ENCODE results near the gene GPC5.

GPC5 gene

DNA sequence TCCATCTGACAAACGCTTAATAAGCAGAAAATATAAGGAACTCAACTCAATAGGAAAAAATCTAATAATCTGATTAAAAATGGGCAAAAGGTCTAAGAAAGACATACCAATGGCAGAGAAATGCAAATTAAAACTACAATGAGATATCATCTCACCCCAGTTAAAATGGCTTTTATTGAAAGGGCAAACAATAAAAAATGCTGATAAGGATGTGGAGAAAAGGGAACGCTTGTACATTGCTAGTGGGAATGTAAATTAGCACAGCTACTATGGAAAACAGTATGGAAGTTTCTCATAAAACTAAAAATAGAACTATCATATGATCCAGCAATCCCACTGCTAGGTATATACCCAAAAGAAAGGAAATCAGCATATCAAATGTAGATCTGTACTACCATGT is 1319.4 kb downstream of the GPC5 start:
- Histone ChIP-seq H2BK5ac (ENCODE audit: low read depth, low read length, poor library complexity) (no peak overlapping the region), H3K27ac (ENCODE audit: low read depth, low read length) (no peak overlapping the region), H3K27me3 (ENCODE audit: insufficient read depth, low read length) (no peaks in the 10 kb centered on the region), H3K4me2 (ENCODE audit: low read length) (no peak overlapping the region), H2BK12ac (ENCODE audit: low read length) (no peak overlapping the region), H3K23ac (ENCODE audit: low read length) (no peak overlapping the region), H3K36me3 (ENCODE audit: control insufficient read depth in 1 of 2, insufficient read depth in 2 of 2, low read length in 2 of 2) (no peaks in the 10 kb centered on the region), H3K4ac (ENCODE audit: low read depth, low read length) (no peak overlapping the region), H3K79me2 (ENCODE audit: control insufficient read depth, insufficient read depth, low read length, poor library complexity) (no peaks in the 10 kb centered on the region), H4K12ac (ENCODE audit: low read depth, low read length) (no peak overlapping the region), H3K9me3 (ENCODE audit: insufficient read depth, low read depth, low read length) (no peaks in the 10 kb centered on the region), H2AFZ (ENCODE audit: insufficient read depth, low read length, poor library complexity) (no peak overlapping the region), H3K9ac (ENCODE audit: low read length) (no peak overlapping the region), H3K79me1 (ENCODE audit: low read length) (no peaks in the 10 kb centered on the region), H3K14ac (ENCODE audit: low read length) (no peak overlapping the region), H2BK120ac (ENCODE audit: insufficient read depth, low read length, poor library complexity) (no peak overlapping the region), H3K4me1 (ENCODE audit: control insufficient read depth in 1 of 2, insufficient read depth in 2 of 2, low read length in 2 of 2) (no peaks in the 10 kb centered on the region), H3K4me3 (ENCODE audit: low read depth, low read length) (no peak overlapping the region), H3K18ac (ENCODE audit: low read length) (no peak overlapping the region), H4K91ac (ENCODE audit: low read depth, low read length) (no peak overlapping the region), H4K8ac (ENCODE audit: low read depth, low read length) (no peak overlapping the region), H2AK5ac (ENCODE audit: low read length) (no peak overlapping the region)
- no CpG with 5 or more reads among the region's 2 CpGs for WGBS (ENCODE audit: extremely low coverage, insufficient coverage, insufficient read length)
- DNase-seq = no peak

DNA sequence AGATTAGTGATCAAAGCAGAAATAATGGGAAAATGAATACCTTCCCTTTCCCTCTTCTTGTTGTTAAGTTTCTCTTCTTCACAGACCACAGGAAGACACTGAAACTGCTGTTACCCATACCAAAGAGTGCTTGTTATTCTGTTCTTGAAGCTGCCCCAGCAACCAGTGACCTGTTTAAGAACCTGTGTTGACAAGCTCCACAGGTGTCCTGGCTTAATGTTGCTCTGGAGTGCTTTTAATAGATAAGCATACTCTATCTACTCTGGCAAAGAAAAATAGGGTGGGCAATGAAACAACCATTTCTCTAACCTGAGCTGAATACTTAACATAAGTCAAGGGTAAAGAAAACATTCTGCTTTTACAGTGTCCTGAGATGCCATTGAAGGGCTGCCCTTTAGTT is 1321.4 kb downstream of the GPC5 start:
- H3K4me2 ChIP-seq (ENCODE audit: low read length) = no peak overlapping the region
- no peaks in the 10 kb centered on the region for H3K36me3 ChIP-seq (ENCODE audit: control insufficient read depth in 1 of 2, insufficient read depth in 2 of 2, low read length in 2 of 2)
- no peak overlapping the region for H2BK5ac ChIP-seq (ENCODE audit: low read depth, low read length, poor library complexity)
- H3K23ac ChIP-seq (ENCODE audit: low read length) = no peak overlapping the region
- H3K9ac ChIP-seq (ENCODE audit: low read length) = no peak overlapping the region
- no peaks in the 10 kb centered on the region for H3K79me1 ChIP-seq (ENCODE audit: low read length)
- no peak overlapping the region for H2AFZ ChIP-seq (ENCODE audit: insufficient read depth, low read length, poor library complexity)
- H3K79me2 ChIP-seq (ENCODE audit: control insufficient read depth, insufficient read depth, low read length, poor library complexity) = no peaks in the 10 kb centered on the region
- no peak overlapping the region for H3K27ac ChIP-seq (ENCODE audit: low read depth, low read length)
- H3K18ac ChIP-seq (ENCODE audit: low read length) = no peak overlapping the region
- H3K27me3 ChIP-seq (ENCODE audit: insufficient read depth, low read length) = no peaks in the 10 kb centered on the region
- no peaks in the 10 kb centered on the region for H3K4me1 ChIP-seq (ENCODE audit: control insufficient read depth in 1 of 2, insufficient read depth in 2 of 2, low read length in 2 of 2)
- H2BK120ac ChIP-seq (ENCODE audit: insufficient read depth, low read length, poor library complexity) = no peak overlapping the region
- no peak overlapping the region for H4K91ac ChIP-seq (ENCODE audit: low read depth, low read length)
- H2BK12ac ChIP-seq (ENCODE audit: low read length) = no peak overlapping the region
- H3K4me3 ChIP-seq (ENCODE audit: low read depth, low read length) = no peak overlapping the region
- H3K14ac ChIP-seq (ENCODE audit: low read length) = no peak overlapping the region
- H3K4ac ChIP-seq (ENCODE audit: low read depth, low read length) = no peak overlapping the region
- no peak overlapping the region for H2AK5ac ChIP-seq (ENCODE audit: low read length)
- no peak overlapping the region for H4K12ac ChIP-seq (ENCODE audit: low read depth, low read length)
- no peaks in the 10 kb centered on the region for H3K9me3 ChIP-seq (ENCODE audit: insufficient read depth, low read depth, low read length)
- no peak overlapping the region for H4K8ac ChIP-seq (ENCODE audit: low read depth, low read length)
- DNase-seq = no peak

DNA sequence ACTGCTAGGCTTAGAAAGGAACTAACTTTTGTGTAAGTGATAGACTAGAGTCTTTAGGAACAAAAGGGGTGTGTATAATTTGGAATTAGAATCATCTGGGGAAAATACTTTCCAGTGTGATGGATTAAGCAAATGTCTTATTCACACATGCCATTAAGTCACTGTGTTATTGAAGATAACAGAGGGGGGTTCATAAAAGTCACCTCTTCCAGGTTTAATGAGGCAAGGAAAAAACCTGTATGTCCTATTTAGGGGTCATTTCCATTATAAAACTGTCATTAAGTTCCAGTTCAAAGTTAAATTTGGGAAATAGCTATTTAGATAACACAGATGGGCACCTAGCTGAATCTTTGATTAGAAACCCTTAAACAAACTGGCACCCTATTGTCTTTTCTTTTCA is 1323.2 kb downstream of the GPC5 start:
- Histone ChIP-seq H2BK12ac (ENCODE audit: low read length) (no peak overlapping the region), H3K23ac (ENCODE audit: low read length) (no peak overlapping the region), H2BK120ac (ENCODE audit: insufficient read depth, low read length, poor library complexity) (no peak overlapping the region), H3K4me1 (ENCODE audit: control insufficient read depth in 1 of 2, insufficient read depth in 2 of 2, low read length in 2 of 2) (no peaks in the 10 kb centered on the region), H2AK5ac (ENCODE audit: low read length) (no peak overlapping the region), H4K12ac (ENCODE audit: low read depth, low read length) (no peak overlapping the region), H3K4me2 (ENCODE audit: low read length) (no peak overlapping the region), H3K9ac (ENCODE audit: low read length) (no peak overlapping the region), H2BK5ac (ENCODE audit: low read depth, low read length, poor library complexity) (no peak overlapping the region), H4K91ac (ENCODE audit: low read depth, low read length) (no peak overlapping the region), H3K27ac (ENCODE audit: low read depth, low read length) (no peak overlapping the region), H3K4ac (ENCODE audit: low read depth, low read length) (no peak overlapping the region), H3K79me2 (ENCODE audit: control insufficient read depth, insufficient read depth, low read length, poor library complexity) (no peaks in the 10 kb centered on the region), H3K18ac (ENCODE audit: low read length) (no peak overlapping the region), H3K14ac (ENCODE audit: low read length) (no peak overlapping the region), H3K9me3 (ENCODE audit: insufficient read depth, low read depth, low read length) (no peaks in the 10 kb centered on the region), H3K79me1 (ENCODE audit: low read length) (no peaks in the 10 kb centered on the region), H3K27me3 (ENCODE audit: insufficient read depth, low read length) (no peaks in the 10 kb centered on the region), H2AFZ (ENCODE audit: insufficient read depth, low read length, poor library complexity) (no peak overlapping the region), H3K36me3 (ENCODE audit: control insufficient read depth in 1 of 2, insufficient read depth in 2 of 2, low read length in 2 of 2) (no peaks in the 10 kb centered on the region), H3K4me3 (ENCODE audit: low read depth, low read length) (no peak overlapping the region), H4K8ac (ENCODE audit: low read depth, low read length) (no peak overlapping the region)
- no peak for DNase-seq

DNA sequence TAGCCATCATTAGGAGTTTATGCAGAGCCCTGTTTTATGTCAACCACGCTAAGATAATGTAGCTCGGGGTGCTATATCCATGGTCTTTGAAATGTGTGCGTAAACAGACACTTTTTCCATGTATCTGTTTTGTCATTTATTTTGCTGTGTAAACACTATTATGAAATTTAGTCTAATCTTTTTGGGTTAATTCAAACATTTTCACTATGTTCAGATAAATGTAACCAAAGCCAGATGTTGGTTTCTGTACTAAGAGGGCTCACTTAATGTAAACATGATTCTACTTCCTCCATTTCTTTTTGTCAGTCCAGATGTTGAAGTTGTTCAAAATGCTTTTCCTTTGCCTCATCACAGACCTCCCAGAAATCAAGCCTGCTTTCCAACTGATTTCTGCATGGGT is 1328.7 kb downstream of the GPC5 start:
- no peak overlapping the region for H3K9ac ChIP-seq (ENCODE audit: low read length)
- no peak overlapping the region for H2BK12ac ChIP-seq (ENCODE audit: low read length)
- no peaks in the 10 kb centered on the region for H3K9me3 ChIP-seq (ENCODE audit: insufficient read depth, low read depth, low read length)
- no peak overlapping the region for H4K91ac ChIP-seq (ENCODE audit: low read depth, low read length)
- no CpG with 5 or more reads among the region's 3 CpGs for WGBS (ENCODE audit: extremely low coverage, insufficient coverage, insufficient read length)
- no peak overlapping the region for H2BK5ac ChIP-seq (ENCODE audit: low read depth, low read length, poor library complexity)
- H2AFZ ChIP-seq (ENCODE audit: insufficient read depth, low read length, poor library complexity) = no peak overlapping the region
- no peak for DNase-seq
- H2BK120ac ChIP-seq (ENCODE audit: insufficient read depth, low read length, poor library complexity) = no peak overlapping the region
- no peak overlapping the region for H4K8ac ChIP-seq (ENCODE audit: low read depth, low read length)
- H3K4me3 ChIP-seq (ENCODE audit: low read depth, low read length) = no peak overlapping the region
- no peaks in the 10 kb centered on the region for H3K27me3 ChIP-seq (ENCODE audit: insufficient read depth, low read length)
- no peak overlapping the region for H2AK5ac ChIP-seq (ENCODE audit: low read length)
- no peaks in the 10 kb centered on the region for H3K36me3 ChIP-seq (ENCODE audit: control insufficient read depth in 1 of 2, insufficient read depth in 2 of 2, low read length in 2 of 2)
- no peak overlapping the region for H3K4ac ChIP-seq (ENCODE audit: low read depth, low read length)
- no peak overlapping the region for H3K27ac ChIP-seq (ENCODE audit: low read depth, low read length)
- no peaks in the 10 kb centered on the region for H3K79me2 ChIP-seq (ENCODE audit: control insufficient read depth, insufficient read depth, low read length, poor library complexity)
- H3K14ac ChIP-seq (ENCODE audit: low read length) = no peak overlapping the region
- no peak overlapping the region for H3K23ac ChIP-seq (ENCODE audit: low read length)
- no peaks in the 10 kb centered on the region for H3K4me1 ChIP-seq (ENCODE audit: control insufficient read depth in 1 of 2, insufficient read depth in 2 of 2, low read length in 2 of 2)
- H4K12ac ChIP-seq (ENCODE audit: low read depth, low read length) = no peak overlapping the region
- no peak overlapping the region for H3K18ac ChIP-seq (ENCODE audit: low read length)
- no peaks in the 10 kb centered on the region for H3K79me1 ChIP-seq (ENCODE audit: low read length)
- no peak overlapping the region for H3K4me2 ChIP-seq (ENCODE audit: low read length)

DNA sequence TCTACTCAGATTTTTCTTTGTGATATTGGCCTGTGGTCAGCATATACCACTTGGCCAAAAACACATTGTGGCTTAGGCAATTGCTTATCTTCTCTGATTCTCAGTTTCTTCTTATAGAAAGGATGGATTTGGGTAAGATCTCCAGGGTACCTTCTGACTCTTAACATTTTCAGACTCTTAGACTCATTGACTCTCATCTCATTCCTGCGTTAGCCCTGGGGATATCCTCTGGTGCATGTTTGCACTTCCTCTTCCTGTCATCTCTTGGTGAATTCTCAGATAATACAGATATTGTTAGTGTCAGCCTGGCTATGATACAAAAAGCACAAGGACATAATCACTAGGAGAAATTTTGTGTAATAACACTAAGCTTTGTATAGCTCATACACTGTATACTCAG is 1335.6 kb downstream of the GPC5 start:
- Histone ChIP-seq H3K14ac (ENCODE audit: low read length) (no peak overlapping the region), H2AK5ac (ENCODE audit: low read length) (no peak overlapping the region), H2BK12ac (ENCODE audit: low read length) (no peak overlapping the region), H3K79me1 (ENCODE audit: low read length) (no peaks in the 10 kb centered on the region), H3K9ac (ENCODE audit: low read length) (no peak overlapping the region), H3K27ac (ENCODE audit: low read depth, low read length) (no peak overlapping the region), H3K4me3 (ENCODE audit: low read depth, low read length) (no peak overlapping the region), H2BK120ac (ENCODE audit: insufficient read depth, low read length, poor library complexity) (no peak overlapping the region), H3K4me1 (ENCODE audit: control insufficient read depth in 1 of 2, insufficient read depth in 2 of 2, low read length in 2 of 2) (no peaks in the 10 kb centered on the region), H3K79me2 (ENCODE audit: control insufficient read depth, insufficient read depth, low read length, poor library complexity) (no peaks in the 10 kb centered on the region), H4K12ac (ENCODE audit: low read depth, low read length) (no peak overlapping the region), H3K9me3 (ENCODE audit: insufficient read depth, low read depth, low read length) (no peaks in the 10 kb centered on the region), H3K18ac (ENCODE audit: low read length) (no peak overlapping the region), H3K23ac (ENCODE audit: low read length) (no peak overlapping the region), H4K8ac (ENCODE audit: low read depth, low read length) (no peak overlapping the region), H2BK5ac (ENCODE audit: low read depth, low read length, poor library complexity) (no peak overlapping the region), H3K4me2 (ENCODE audit: low read length) (no peak overlapping the region), H3K27me3 (ENCODE audit: insufficient read depth, low read length) (no peaks in the 10 kb centered on the region), H4K91ac (ENCODE audit: low read depth, low read length) (no peak overlapping the region), H3K36me3 (ENCODE audit: control insufficient read depth in 1 of 2, insufficient read depth in 2 of 2, low read length in 2 of 2) (no peaks in the 10 kb centered on the region), H2AFZ (ENCODE audit: insufficient read depth, low read length, poor library complexity) (no peak overlapping the region), H3K4ac (ENCODE audit: low read depth, low read length) (no peak overlapping the region)
- no CpG with 5 or more reads among the region's 1 CpG for WGBS (ENCODE audit: extremely low coverage, insufficient coverage, insufficient read length)
- DNase-seq = no peak
